GM12892 (cell line): ENCODE data around the gene INPP5K.

Experiments
- POLR2A ChIP-seq: IDR thresholded peaks from 2 replicates; pipeline ENCODE4 v1.6.1; 2011; ENCODE audit warnings: low read depth, low read length, control low read depth
- POLR2AphosphoS5 ChIP-seq: IDR thresholded peaks from 2 replicates; pipeline ENCODE4 v1.6.1; 2011; ENCODE audit warnings: low read depth, low read length, control low read depth

DNA sequence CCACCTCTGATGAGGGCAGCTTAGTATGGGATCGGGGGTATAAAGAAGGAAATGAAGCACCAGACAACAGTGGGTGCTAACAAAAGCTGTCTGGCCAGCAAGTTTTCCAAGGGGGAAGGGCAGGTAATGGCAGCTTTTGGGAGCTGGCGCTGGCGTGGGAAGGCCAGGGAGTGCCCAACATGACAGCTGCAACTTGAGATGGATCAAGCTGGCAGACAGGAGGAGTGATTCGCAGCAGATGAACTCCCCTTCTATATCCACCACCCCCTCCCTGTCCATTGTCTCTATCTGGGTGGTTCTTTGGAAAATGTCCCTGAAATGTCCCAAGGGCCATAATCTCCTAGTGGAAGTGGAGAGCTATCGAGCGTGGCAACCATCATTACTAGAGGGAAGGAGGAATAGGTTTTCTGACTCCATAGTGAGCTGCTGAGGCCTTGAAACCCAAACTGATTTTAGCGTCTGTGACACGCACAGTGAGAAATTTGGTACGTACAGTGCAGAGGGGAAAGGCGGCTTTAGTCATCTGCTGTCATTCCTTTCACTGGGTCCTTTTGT is 4.8 kb upstream of the INPP5K start:
- TF ChIP-seq POLR2AphosphoS5, result no peak
- no peak for TF ChIP-seq POLR2A
